NCI-H1694 (cell line): ENCODE data around the gene SNX15.
A peak's percentile ranks its signal among the peaks of the same experiment; 100 is the strongest.
"Not testable (repeated sequence)": the region's sequence is repeated elsewhere in the genome, so short reads cannot be mapped to it uniquely, and the experiment has no call there.

Experiments
- DNase-seq: peaks from one replicate; lab custom pipeline; 2025; lab: John Stamatoyannopoulos, UW

Gene SNX15, protein sequence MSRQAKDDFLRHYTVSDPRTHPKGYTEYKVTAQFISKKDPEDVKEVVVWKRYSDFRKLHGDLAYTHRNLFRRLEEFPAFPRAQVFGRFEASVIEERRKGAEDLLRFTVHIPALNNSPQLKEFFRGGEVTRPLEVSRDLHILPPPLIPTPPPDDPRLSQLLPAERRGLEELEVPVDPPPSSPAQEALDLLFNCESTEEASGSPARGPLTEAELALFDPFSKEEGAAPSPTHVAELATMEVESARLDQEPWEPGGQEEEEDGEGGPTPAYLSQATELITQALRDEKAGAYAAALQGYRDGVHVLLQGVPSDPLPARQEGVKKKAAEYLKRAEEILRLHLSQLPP

DNA sequence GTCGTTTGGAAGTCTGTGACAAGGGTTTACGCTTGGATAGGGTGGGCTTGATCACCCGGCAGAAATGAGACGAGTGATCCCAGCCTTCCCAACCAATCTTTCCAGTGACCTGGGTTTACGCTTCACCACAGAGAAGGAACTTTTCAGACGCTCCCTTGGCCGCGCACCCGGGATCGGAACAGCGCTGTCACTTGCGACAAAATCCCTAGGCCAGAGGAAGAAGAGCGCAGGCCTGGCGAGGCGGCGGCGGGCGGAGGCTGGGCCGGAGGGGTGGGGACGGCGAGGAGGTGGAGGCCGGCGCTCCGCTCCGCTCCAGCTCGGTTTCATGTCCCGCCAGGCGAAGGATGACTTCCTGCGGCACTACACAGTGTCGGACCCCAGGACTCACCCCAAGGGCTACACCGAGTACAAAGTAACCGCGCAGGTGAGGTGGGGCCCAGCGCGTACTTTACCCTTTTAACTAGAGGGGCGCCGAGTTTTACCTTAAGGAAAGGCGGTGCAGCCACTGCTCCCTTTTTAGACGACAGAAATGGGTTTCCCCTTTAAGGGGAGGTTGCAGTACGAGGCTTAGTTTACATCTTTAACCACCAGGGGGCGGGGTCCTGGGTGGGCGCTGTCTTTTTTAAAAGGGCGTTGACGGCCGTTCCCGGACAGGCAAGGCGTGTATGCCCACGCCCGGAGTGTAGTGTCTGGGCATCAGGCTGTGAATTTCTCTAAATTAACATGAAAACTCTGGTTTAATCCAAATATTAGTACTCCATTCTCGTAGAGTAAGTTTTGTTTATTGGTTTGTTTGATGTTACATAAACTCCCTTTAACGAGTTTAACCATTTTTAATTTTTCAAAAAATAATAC is at the start of gene SNX15:
Gene SNX15 (plus strand): TSS at position 227 of the 855 bp plus-strand sequence. CDS start 99 bp downstream, at position 326.
- peak; percentile 95 for DNase-seq

DNA sequence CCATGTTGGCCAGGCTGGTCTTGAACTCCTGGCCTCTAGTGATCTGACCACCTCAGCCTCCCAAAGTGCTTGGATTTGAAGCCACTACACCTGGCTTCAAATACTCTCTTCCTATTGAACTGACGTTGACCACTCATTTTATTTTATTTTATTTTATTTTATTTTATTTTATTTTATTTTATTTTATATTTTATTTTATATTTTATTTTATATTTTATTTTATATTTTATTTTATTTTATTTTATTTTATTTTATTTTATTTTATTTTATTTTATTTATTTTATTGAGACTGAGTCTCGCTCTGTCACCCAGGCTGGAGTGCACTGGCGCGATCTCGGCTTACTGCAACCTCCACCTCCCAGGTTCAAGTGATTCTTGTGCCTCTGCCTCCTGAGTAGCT is 43.9 kb upstream of the SNX15 start:
- DNase-seq = not testable (repeated sequence)

DNA sequence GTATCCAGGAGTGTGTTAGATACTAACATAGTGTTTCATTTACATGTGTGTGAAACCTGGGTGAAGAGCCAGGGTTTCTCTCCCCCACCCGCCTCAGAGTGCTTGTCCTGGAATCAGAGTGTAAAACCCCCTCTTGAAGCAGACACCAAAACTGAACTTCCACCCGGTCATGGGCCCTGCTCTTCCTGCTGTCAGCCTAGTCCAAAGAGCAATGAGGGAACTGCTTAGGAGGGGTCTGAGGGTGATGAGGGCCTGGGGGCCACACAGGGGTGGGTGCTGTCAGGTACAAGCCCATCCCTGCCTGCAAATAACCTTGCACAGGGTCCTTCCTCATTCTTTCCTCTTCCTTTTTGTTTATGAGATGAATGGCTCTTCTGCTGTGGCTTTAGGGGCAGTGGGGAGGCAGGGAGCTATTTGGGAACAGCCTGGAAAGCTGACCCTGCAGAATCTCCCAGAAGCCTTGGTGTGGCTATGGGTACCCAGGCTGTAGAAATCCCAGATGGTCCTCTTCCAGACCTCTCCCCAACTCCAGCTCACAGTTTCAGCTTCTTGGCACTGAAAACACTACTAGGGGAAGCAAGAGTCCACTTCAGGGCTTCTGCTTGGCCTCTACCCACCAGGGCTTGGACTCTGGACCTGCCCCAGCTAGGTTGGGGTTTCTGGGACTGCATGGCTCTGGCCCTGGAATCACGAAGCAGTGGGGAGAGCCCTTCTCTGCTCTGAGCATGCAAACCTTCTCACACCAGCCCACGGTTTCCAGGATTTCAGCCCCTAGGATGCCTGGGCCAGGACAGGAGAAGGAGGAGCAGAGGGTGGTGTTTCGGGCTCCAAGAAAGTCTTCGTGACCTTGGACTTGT is 39.0 kb upstream of the SNX15 start:
- no peak for DNase-seq

DNA sequence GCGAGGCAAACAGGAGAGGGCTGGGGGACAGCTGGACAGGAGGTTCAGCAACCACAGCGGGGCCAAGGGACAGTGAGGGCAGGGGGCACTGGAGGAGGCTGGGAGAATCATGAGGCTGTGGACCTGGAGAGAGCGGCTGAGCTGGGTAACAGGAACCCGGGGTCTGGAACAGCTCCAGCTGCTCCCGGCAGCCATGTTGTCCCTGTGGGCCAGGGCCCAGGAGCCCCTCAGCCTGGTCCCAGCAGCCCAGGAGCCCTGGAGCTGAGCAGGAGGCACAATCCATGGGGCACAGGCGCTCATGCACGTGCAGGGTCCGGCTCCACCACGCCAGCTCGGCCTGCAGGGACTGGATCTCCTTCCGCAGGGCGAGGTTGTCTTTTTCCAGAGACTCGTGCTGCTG is 37.8 kb upstream of the SNX15 start:
- DNase-seq = no peak

DNA sequence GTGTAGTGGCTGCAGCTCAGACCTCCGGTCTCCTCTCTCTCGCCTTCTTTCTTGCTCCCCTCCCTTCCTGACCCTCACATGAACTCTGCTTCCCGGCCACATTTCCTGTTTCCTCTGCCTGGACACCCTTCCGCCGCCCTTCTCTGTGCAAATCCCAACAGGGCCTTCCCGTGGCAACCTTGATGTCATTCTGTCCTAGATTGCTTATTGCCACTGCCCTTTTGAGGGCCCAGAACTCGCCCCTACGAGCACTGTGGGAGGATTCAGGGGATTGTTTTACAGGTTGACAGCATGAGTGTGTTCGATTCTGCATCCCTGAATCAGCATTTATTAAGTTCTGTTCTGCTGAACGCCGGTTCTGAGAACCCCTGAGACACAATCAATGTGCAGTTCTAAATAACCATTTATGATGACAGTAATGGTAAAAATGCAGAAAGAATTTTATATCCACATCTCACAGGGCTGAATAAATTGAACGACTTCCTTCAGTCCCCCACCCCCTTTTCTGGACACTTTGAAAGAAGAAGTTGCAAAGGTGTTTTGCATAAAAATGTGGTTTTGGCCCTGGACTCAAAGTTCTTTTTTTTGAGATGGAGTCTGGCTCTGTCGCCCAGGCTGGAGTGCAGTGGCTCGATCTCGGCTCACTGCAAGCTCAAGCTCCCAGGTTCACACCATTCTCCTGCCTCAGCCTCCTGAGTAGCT is 36.9 kb upstream of the SNX15 start:
- no peak for DNase-seq

DNA sequence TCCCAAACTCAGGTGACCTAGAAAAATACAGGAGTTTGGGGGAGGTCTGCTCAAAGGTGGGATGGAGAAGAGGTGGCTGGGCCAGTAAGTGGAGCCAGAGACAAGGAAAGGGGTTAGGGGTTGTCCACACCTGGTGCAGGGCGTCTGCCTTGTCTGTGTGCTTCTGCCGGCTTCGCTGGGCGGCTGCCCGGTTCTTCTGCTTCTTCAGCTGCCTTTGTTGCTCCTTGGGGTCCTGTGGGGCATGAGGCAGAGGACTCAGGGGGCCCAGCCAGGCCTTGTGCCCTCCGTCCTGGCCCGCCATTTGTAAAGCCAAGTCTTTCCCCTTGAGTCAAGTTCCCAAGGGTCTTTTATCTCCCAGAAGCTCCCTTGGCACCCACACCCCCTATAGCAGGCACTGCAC is 32.9 kb upstream of the SNX15 start:
- no peak for DNase-seq

DNA sequence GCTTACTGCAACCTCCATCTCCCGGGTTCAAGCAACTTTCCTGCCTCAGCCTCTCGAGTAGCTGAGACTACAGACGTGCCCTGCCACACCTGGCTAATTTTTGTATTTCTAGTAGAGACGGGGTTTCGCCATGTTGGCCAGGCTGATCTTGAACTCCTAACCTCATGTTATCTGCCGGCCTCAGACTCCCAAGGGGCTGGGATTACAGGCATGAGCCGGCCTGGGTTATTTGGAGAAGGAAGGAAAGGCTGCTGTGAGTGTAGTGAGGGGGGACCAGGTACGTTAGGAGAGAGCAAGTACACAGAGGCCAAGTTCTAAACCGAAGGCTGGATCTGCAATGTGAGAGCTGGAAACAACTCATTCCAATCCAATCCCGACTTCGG is 30.9 kb upstream of the SNX15 start:
- DNase-seq = no peak

DNA sequence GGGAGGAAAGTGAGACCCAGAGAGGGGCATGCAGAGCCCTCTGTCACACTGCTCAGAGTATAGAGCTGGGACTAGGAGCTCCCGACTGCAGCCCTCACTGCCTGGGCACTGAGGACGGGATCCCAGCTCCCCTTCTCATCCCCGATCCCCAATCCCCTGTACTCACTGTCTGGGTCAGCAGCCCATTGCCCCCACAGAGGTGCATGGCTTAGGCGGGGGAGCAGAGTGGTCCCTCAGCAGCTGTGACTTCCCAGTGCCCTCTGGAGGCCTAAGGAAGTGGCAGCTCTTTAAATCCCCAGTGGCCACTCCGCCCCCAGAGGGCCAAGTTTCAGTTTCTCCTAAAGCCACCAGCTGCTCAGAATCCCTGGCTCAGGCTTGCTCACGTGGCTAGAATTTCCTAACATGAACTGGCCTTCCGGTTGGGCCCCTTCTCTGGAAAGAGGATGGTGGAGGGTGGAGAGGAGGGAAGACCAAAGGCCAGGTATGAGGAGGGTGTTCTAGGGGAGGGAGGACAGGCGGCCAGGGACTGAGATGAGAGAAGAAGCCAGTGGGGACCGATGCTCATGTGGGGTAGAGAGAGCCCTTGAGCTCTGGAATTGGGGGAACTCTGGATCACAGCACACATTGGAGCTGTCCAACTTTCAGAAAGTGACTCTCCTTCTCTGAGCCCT is 30.4 kb upstream of the SNX15 start, which contains the start of gene BATF2:
Gene BATF2 (minus strand): TSS at position 262 of the 671 bp plus-strand sequence. CDS start 57 bp downstream, at position 205.
- no peak for DNase-seq

DNA sequence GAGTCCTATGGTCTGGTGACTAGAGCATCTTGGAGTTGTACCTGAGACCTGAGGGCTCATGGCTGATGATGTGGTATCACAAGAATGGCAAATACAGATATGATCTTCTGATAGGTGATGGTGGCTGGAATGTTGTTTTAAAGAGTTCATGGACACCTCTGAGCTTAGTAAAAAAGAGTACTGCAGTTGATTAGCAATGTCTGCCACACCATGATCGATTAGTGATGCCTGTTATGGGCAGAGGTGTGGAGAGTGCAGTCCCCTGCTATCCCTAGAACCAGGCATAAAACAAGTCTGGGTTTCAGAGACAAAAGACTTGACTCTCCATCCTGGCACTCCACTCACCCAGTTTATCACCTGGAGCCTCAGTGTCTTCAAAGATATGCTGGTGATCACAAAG is 29.1 kb upstream of the SNX15 start:
- no peak for DNase-seq

DNA sequence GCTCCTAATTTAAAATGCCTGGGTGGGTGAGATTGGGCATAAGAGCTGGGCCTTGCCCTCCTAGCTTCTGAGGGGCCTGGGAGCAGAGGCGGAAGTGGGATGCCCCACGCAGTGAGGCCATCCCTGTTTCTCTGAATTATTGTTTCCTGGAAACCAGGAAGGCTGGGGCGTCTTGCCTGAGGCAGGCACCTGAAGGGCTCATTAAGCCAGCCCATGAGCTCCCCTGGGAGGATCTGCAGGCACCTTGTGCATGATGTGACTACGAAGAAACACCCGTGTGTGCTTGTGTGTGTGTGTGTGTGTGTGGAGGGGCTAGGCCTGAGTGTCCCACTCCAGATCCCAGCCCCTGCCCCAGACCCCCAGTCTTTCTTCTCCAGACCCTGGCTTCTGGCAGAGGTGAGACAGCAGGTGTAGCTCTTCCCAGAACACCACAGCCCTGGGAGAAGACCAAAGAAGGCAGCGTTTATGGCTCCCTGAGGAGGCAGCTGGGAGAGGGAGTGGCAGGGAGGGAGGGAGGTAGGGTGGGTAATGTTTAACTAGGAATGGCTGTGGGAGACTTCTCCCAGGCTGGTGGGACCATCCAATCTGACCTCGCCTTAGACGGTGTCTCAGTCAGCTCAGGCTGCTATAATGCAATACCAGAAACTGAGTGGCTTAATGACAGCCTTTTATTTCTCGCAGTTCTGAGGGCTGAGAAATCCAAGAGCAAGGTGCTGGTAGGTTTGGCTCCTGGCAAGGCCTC is 28.4 kb upstream of the SNX15 start:
- DNase-seq = no peak

DNA sequence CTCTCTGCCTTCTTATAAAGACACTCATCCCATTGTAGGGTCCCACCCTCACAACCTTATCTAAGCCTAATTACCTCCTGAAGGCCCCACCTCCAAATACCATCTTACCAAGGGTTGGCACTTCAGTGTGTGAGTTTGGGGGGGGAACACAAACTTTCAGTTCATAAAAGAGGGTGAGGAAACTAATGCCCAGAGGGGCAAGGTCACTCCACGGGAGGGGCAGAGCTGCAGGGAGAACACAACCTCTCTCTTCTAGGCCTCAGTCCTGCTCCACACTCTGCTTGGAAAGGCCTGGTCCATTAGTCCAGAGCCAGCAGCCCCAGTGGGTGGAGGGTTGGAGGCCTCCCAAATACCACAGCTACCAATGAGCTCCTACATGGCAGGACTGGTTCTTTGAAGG is 27.8 kb upstream of the SNX15 start:
- no peak for DNase-seq

DNA sequence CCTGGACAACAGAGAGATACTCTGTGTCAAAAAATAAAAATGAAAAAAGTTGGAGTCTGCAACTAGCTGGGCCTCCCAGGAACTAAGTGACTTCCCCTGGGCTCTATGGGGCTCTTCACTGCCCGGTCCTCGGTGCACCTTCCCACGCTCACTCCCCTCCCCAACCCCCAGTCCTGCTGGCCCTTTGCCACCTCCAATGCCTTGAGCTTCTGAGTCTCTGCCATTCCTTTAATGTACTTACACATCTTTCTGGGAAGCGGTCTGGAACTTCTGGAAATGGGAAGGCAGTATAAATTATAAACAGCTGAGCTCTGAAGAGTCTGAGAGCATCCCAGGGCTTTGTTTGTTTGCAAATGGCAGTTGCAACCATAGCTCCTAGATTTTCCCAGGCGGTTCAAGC is 24.5 kb upstream of the SNX15 start:
- DNase-seq = no peak

DNA sequence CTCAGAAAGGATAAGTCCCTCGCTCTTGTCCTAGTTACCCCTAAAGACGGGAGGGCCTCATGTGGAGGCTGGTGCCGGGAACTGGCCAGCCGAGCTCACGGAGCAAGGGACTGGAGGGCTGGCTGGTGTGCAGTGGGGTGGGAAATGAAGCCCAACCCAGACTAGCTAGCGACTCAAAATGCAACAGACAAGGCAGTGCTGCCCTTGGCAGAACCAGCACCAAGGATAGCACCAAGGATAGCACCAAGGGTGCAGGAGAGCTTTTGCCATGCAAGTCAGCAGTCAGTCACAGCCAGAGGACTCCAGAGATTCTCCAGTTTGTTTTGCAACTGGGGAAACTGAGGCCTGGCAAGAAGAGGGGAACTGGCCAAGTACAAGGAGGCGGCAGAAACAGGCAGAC is 24.0 kb upstream of the SNX15 start:
- DNase-seq = no peak

DNA sequence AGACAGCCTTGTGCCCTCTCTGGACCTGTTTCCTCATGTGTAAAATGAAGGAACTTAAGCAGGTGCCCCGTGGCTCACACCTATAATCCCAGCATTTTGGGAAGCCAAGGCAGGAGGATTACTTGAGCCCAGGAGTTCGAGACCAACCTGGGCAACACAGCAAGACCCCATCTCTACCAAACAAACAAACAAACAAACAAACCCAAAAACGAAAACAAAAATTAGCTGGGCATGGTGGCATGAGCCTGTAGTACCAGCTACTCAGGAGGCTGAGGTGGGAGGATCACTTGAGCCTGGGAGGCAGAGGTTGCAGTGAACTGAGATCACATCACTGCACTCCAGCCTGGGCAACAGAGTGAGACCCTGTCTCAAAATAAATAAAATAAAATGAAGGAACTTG is 23.3 kb upstream of the SNX15 start:
- not testable (repeated sequence) for DNase-seq

DNA sequence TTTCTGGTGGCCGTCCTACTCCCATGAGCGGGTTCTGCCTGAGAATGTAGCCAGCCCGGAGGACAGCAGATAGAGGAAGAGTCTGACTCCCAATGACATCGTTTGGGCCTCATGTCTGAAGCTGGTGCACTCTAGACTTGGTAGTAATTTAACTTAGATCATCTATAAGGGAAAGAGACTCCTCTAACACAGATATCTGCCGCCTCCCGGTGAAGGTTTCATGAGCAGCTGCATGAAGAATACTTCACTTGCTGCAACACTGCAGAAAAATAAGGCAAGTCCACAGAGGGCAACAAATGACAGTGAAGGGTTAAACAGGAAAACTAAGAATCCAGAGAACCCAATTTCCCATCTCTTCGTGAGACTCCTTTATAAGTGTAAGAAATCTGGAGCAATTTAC is 19.2 kb upstream of the SNX15 start:
- DNase-seq = no peak

DNA sequence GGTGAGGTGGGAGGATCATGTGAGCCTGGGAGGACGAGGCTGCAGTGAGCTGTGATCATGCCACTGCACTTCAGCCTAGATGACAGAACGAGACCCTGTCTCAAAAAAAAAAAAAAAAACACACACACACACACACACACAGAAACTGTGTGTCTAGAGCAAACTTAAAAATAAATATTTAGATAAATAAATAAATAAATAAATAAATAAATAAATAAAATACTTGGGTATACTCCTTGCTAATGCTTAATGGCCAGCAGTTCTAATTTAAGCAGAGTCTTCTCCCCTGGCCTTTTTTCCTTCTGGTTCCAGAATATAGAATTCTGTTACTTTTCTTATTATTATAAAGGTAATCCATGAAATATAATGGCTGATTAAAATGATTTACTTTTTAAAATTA is 18.4 kb upstream of the SNX15 start:
- DNase-seq = no peak

DNA sequence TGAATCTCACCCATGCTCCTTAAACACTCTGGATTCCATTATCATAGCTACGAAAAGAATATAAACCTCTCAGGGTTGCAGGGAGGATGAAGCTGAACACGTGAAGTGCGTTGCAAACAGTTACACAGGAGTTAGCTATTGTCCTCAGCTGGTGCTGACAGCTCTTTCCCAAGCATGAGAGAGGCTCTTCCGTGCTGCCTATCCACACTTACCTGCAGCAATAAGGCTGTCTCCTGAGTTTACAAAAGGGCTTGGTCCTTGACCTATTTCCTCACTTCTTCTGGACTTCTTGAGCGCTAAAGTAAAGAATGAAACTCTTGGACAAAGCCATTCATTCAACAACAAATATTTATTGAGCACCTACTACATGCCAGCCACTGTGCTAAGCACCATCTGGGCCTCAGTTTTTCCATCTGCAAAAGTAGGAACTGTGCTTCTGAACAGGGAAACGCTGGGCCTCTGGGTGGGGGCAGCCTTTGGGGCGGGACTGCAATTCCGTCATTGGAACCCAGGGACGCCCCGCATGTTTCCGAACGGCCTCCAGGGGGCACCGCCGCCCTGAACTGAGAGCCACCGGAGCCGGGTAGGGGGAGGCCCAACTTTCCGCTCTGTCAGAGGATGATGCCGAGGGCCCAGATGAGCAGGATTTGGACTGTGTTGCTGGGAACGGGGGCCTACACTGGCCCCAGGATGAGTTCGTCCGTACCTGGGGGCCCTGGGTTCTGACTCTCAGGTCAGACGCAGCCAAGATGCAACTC is 13.9 kb upstream of the SNX15 start:
- DNase-seq = peak; percentile 66

DNA sequence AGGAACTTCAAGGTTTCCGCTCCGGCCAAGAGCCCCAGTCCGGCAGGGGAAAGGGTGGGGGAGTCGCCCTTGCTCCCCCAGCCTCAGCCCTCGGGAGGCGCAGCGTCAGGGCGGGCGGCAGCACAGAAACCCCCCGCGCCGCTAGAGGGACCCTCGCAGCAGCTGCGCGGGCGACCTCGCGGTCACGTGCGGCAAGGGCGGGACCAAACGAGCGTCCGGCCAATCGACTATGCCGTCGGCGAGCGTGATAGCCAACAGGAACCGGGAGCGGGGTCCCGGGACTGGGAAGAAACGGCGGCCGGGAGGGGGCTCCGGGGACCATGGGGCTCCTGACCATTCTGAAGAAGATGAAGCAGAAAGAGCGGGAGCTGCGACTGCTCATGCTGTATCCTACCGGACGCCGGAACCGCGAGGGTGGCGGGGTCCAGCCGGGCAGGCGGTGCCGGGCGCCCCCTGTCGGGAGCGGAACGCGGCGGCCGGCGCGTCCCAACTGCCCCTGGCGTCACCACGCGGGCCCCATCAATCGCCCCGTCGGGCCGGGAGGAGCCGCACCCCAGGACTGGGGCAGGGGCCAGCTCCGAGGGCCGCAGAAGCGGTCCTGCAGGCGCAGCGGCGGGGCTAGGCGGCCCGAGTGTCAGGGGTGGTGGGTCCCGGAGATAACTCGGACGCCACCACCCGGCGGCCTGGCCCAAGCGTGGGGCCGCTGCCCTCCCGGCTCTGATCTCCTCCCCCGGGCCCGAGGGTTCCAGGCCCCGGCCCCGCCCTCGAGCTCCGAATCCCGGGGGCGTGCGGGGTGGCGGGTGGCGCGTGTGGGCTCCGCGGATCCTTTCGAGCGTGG is 13.1 kb upstream of the SNX15 start, which contains the start of gene ARL2:
Gene ARL2 (plus strand): TSS at position 273 of the 838 bp plus-strand sequence. CDS start 48 bp downstream, at position 321.
- DNase-seq = peak; percentile 68
